NCI-H510A treated with DMSO at 0.1 percent for 48 hours (cell line): ENCODE results near the gene HRAS.
A peak's percentile ranks its signal among the peaks of the same experiment; 100 is the strongest.

Experiments used
- DNase-seq: peaks from one replicate; lab custom pipeline; 2025; lab: John Stamatoyannopoulos, UW

Gene HRAS

GRCh38 chr11:567011-567628 is 31.7 kb upstream of the HRAS start:
- no peak for DNase-seq

DNA sequence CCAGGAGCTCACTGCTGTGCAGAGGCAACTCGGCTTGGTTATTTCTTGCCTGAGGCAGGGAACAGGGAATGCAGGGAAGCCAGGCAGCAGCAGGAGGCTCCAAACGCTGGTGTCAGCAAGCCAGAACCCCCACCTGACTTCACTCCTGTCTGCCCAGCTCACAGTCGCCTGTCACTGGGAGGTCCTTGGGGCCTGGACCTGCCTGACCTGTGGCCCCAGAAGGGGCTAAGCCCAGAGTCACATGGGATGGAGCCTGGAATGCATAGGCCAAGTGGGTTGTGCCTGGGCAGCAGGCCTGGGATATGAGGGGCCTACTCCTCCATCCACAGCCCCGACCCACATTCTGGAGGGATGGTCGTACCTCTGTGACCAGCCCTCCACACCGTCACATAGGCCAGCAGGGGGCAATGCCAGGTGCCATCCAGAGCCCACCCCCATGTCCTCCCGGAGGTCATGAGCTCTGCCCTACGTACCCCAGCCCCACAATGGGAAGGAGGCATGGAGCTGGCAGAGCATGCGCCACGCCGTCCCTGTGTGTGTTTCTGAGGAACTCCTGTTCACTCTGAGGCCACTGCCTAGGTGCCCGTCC is 30.6 kb upstream of the HRAS start:
- DNase-seq, result no peak

DNA sequence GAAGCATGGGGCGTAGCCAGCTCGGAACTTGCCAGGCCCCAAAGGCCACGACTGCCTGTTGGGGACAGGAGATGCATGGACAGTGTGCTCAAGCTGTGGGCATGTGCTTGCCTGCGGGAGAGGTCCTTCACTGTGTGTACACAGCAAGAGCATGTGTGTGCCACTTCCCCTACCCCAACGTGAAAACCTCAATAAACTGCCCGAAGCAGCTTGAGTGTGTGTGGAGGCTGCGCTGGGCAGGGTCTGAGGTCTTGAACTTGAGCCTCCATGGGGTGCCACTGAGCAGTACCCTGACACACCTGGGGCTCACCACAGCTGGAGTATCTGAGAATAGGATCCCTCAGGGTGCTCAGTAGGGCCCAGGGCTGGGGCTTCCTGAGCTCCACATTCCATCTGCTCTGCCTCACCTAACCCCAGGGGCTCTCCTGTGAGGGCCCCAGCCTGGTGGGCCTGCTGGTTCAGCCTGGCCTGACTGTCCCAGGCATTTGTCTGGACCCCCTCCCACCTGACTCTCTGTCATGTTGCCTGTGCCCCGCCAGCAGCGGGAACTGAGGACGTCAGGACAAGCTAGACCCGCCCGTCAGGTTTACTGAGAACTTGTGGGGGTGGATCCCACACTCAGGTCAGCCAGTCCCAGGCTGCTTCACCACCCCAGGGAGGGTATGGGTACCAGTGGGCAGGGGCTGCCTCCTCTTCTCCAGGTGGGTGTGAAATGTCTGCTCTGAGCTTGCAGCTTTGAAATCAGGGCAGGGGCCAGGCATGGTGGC is 28.6 kb upstream of the HRAS start:
- no peak for DNase-seq

- no peak for DNase-seq
These were observed 27.9 kb upstream of the HRAS start for GRCh38 chr11:563066-563811.

GRCh38 chr11:562046-562645 is 26.8 kb upstream of the HRAS start:
- no peak for DNase-seq

GRCh38 chr11:561148-562003 is 26.0 kb upstream of the HRAS start:
- DNase-seq, result no peak

DNA sequence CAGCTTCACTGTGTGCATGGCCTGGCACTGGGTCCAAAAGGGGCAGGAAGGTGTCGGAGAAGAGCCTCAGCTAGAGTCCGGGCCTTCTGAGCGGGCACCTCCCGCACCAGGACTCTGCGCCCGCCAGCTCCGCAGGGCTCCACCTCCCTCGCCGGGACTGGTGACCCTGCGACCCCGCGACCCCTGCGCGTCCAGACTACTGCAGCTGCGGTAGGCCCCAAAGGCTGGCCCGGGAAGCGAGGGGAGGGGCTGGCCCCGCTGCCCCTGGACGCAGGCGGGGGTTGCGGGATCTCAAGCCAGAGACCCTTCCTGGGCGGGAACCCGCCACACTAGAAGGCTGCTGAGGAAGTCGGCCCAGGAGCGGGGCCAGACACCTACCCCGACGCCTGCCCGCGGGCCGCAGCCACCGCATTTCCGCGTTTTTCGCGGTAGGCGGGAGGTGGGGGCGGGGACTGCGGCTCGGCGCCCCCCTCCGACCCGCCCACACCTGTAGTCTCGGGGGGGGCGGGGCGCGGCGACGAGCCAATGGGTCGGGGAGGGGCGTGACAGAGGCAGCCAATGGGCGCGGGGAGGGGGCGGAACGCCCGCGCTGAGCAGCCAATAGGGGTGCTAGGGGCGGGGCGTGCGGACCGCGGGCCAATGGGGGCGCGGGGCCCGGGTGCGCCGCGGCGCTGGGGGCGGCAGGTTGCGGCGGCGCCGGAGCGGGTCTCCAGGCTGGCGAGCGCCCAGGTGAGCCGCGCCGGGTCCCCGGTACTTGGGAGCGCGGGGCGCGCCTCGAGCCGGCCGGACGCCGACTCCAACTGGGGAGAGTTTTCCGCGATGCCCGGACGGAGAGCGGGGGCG is 25.1 kb upstream of the HRAS start, which contains the start of the genes LMNTD2 and RASSF7:
Gene LMNTD2, minus strand, starts transcription at position 434 of the 843 bp plus-strand sequence. Its CDS starts 22 bp downstream, at position 412.
Gene RASSF7, plus strand, starts transcription at position 666 of the 843 bp plus-strand sequence. CDS start 799 bp downstream, outside the sequence.
- DNase-seq, result peak; percentile 81

DNA sequence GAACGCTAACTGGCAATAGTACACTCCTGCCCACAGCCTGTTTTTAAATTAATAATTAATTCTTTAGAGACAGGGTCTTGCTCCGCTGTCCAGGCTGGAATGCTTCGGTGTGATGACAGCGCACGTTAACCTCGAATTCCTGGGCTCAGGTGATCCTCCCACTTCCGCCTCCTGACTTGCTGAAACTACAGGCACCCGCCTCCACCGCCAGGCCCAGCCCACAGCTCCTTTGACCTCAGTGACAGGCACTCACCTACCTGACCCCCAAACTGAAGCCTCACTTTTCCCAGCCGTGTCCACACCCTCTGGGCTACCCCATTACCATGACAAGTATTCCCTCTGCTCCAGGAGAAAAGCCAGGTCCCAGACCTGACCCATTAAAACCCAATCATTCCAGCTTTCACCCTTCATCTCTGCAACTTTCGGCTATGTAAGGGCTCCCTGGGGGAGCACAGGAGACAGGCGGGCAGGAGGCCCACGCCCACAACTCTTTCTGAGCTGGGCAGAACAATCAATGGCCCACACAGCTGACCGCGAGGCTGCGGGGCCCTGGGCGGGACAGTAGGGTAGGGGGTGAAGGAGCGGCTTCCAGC is 24.4 kb upstream of the HRAS start:
- DNase-seq, result no peak

DNA sequence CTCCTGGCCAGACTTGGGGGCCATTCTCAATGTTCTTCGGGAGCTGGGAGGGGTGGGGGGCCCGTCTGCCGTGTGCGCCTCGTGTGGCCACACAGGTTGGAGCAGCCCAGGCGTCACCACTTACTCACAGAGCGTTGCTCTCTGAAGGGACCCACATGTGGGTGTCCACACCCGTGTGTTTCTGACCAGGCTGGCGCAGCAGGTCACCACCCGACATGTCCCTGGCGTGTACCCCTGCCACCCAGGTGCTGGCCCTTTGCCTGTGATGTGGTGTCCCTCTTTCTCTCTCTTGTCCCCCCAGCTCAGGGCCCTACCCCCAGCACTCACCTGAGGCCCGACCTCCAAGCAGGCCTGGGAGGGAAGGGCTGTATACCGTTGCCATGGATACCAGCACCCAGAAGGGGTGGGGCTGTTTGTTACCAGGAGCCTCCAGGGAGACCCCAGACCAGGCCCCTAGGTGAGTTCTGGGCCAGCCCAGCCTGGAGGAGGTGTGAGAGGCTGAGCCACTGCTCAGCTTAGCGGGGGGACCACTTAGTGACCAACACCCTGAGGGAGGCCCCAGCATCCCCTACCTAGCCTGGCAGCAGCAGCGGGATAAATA is 23.7 kb upstream of the HRAS start:
- no peak for DNase-seq

DNA sequence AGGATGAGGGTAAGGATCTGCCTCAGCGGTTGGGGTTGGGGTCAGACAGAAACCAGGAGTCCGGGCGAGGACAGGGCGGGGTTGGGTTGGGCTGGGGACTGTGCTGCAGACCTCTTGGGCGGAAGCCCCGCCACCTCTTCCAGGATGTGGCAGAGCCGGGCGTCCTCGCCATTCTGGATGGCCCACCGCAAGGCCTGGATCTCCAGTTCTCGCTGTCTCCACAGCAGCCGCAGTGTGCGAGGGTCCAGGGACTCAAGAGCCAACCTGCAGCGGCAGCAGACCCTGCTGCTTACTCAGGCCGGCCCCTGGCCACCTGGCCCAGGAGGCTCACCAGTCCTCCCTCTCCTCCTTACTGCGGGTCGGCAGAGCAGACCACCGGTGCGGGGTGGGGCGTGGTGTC is 23.1 kb upstream of the HRAS start:
- DNase-seq, result no peak

DNA sequence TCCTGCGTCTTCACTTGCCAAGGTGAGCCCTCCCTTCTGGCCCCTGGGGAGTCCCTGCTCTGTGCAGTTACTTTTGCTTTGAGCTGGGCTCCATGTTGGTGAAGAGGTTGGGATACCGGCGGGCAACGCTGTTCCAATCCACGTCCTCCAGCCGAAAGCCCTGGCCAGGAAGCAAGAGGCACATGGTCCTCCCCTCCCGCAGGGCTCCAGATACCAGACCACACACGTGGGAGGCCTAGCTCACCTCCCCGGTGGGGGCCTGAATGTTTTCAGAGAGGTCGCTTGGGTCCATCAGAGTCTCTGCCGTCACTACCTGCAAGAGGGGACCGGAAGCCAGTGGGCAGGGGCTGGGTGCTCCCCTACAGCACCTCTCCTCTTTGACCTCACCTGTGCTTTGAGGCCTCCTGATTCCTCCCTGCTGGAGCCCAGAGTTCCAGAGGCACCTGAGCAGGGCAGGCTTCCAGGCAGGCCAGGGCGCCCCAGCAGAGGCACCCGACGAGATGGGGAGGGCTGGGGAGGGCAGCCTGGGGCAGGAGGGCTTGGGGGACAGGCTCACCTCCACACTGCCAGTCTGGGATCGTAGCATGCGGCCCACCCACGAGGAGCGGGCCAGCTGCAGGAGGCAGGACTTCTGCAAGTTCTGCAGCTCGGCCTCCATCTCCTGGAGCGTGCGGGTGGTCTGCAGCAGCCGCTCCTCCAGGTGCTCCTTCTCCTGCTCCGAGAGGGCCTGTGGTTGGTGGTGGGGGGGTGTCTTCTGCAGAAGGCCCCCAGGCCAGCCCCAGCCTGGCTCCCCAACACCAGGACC is 22.2 kb upstream of the HRAS start:
- DNase-seq, result no peak

GRCh38 chr11:556662-557256 is 21.4 kb upstream of the HRAS start:
- no peak for DNase-seq

- no peak for DNase-seq
These were observed 20.6 kb upstream of the HRAS start for GRCh38 chr11:555780-556661.

DNA sequence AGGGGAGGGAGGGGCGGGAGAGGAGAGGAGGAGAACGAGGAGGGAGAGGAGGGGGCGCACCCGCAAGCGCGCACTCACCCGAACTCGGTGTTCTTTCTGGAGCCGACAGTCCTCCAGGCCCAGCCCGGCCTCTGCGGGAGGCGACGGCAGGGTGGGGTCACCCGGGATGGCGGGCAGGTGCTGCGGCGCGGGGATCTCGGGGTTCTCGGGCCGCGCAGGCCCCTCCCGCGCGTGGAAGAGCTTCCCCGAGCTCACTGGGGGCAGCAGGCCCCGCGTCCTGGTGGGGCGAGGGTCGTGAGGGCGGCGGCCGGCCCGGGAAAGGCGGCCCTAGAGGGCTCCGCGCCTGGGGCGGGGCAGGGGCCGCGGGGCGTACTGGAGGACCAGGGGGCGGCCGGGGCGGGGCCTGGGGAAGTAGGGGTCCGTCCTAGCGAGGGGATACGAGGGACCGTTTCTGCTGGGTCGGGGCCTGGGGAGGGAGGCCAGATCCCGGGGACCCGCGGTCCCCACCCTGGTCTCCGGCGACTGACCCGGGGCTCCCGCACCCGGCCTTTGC is 19.9 kb upstream of the HRAS start:
- DNase-seq, result no peak

GRCh38 chr11:554428-555226 is 19.3 kb upstream of the HRAS start:
- DNase-seq, result peak; percentile 72

- no peak for DNase-seq
These were observed 18.6 kb upstream of the HRAS start for GRCh38 chr11:553988-554340.
